Hepatocyte (in vitro differentiated cells): ENCODE data around the gene ABHD2.

Source experiments
- CTCF ChIP-seq: fragments of 200-600 bp; sonication (generic); IDR thresholded peaks from 2 replicates; pipeline ENCODE4 v1.5.1; 2016; ENCODE audit warnings: antibody characterized with exemption, mild to moderate bottlenecking; ENCODE audit not compliant: poor library complexity
- EZH2 ChIP-seq: fragments of 200-600 bp; sonication (generic); IDR thresholded peaks from 2 replicates; pipeline ENCODE4 v1.6.1; 2016; ENCODE audit warnings: antibody characterized with exemption, mild to moderate bottlenecking, borderline replicate concordance
- EZH2phosphoT487 ChIP-seq: fragments of 200-600 bp; sonication (generic); IDR thresholded peaks from one replicate; pipeline ENCODE4 v1.6.1; 2018; ENCODE audit warnings: antibody characterized with exemption, mild to moderate bottlenecking, low read depth, moderate library complexity; ENCODE audit not compliant: unreplicated experiment, severe bottlenecking

GRCh38 chr15:89244574-89244903, 156.3 kb downstream of the ABHD2 start:
- no peak for TF ChIP-seq CTCF
- TF ChIP-seq EZH2phosphoT487: no peak
- no peak for TF ChIP-seq EZH2
